Tibial nerve (tissue), 4 donors: ENCODE data around the gene IMPA2. TPM values are rescaled to one million over a fixed set of nuclear protein-coding genes. Genes with fewer than 3 reads are reported as not detected.

Source experiments
- DNase-seq, 2 donors: peaks; one replicate each; pipeline ENCODE4 v3.0.0-alpha.2; 2019; ENCODE audit warnings: low spot score in 2 of 2
- H3K27ac ChIP-seq, 4 donors: fragments of 200-600 bp; sonication (generic) in 3 of 4; one replicate each; pipeline ENCODE4 v1.5.1; 2017 to 2019; ENCODE audit warnings: mild to moderate bottlenecking in 1 of 4
- H3K27me3 ChIP-seq, 2 donors: fragments of 200-600 bp; sonication (generic) in 1 of 2; one replicate each; pipeline versions ENCODE4 v1.5.1 to v1.6.0; 2017 to 2019
- H3K36me3 ChIP-seq, 3 donors: fragments of 200-600 bp; sonication (generic); one replicate each; pipeline ENCODE4 v1.5.1; 2018 to 2019
- H3K4me1 ChIP-seq, 4 donors: fragments of 200-600 bp; sonication (generic) in 3 of 4; one replicate each; pipeline ENCODE4 v1.5.1; 2017 to 2019
- H3K4me3 ChIP-seq, 4 donors: fragments of 200-600 bp; sonication (generic) in 3 of 4; one replicate each; pipeline ENCODE4 v1.5.1; 2017 to 2019; ENCODE audit warnings: mild to moderate bottlenecking in 1 of 4, moderate library complexity in 1 of 4
- H3K9me3 ChIP-seq, 4 donors: fragments of 200-600 bp; sonication (generic) in 3 of 4; one replicate each; pipeline ENCODE4 v1.5.1; 2017 to 2019
- CTCF ChIP-seq, 5 experiments: fragments of 200-600 bp in 3 of 5; fragments of 450-650 bp in 2 of 5; sonication (generic) in 3 of 5; IDR thresholded peaks; one replicate each; pipeline ENCODE4 v1.5.1; 2016 to 2019; ENCODE audit warnings: antibody characterized with exemption in 5 of 5, mild to moderate bottlenecking in 3 of 5, moderate library complexity in 2 of 5
- EP300 ChIP-seq, 2 donors: sonication (generic); formaldehyde crosslinking; IDR thresholded peaks; one replicate each; pipeline ENCODE4 v1.6.1; 2017; ENCODE audit warnings: antibody characterized with exemption in 2 of 2, mild to moderate bottlenecking in 1 of 2
- POLR2A ChIP-seq, 2 donors: fragments of 450-650 bp; IDR thresholded peaks; one replicate each; pipeline ENCODE4 v1.6.1; 2017; ENCODE audit warnings: antibody characterized with exemption in 2 of 2, mild to moderate bottlenecking in 2 of 2, moderate library complexity in 2 of 2
- WGBS, 2 donors: methylation state at CpG; one replicate each; pipeline ENCODE4 v1.1.5; 2018; 5-methylcytosine and 5-hydroxymethylcytosine counted together
- total RNA-seq, 4 donors: library from RNA; depleted of rRNA; stranded (reverse); fragments of >200 nt; gene quantifications; one replicate each; pipeline ENCODE4 v1.1.0, GENCODE V29; 2016

Gene IMPA2
- total RNA-seq, 4 donors from 2014 or later, result 12.7 to 62.4 (median 36.2) TPM

GRCh38 chr18:11948852-11949523, 32.3 kb upstream of the IMPA2 start:
- Histone ChIP-seq H3K9me3 (no peaks in the 10 kb centered on the region), H3K4me3 (no peak overlapping the region), H3K4me1 (peaks cover 0 to 35% (median 25%) of the 10 kb centered on the region in 4 donors), H3K27me3 (no peaks in the 10 kb centered on the region), H3K27ac (peak overlapping the region in 2 of 4 donors; percentile 83 to 97), H3K36me3 (no peaks in the 10 kb centered on the region)
- 48 to 52% methylated on average over 6 of the region's 6 CpGs for WGBS, 2 donors
- no peak for DNase-seq
- TF ChIP-seq EP300 (IDR thresholded peaks at IDR 0.05) (no peak), POLR2A (IDR thresholded peaks at IDR 0.05) (no peak), CTCF (IDR thresholded peaks at IDR 0.05) (no peak)

- no peak for TF ChIP-seq POLR2A (IDR thresholded peaks at IDR 0.05)
- TF ChIP-seq EP300 (IDR thresholded peaks at IDR 0.05), result no peak
- TF ChIP-seq CTCF (IDR thresholded peaks at IDR 0.05), result no peak
- no peak for DNase-seq
- peaks cover 0 to 40% (median 28%) of the 10 kb centered on the region in 4 donors for H3K4me1 ChIP-seq
- H3K27me3 ChIP-seq, result no peaks in the 10 kb centered on the region
- H3K9me3 ChIP-seq, result no peaks in the 10 kb centered on the region
- H3K4me3 ChIP-seq, result no peak overlapping the region
- no peaks in the 10 kb centered on the region for H3K36me3 ChIP-seq
- no peak overlapping the region for H3K27ac ChIP-seq
- 73 to 74% methylated on average over 5 of the region's 5 CpGs for WGBS, 2 donors
These were observed 30.5 kb upstream of the IMPA2 start for GRCh38 chr18:11950824-11951223.

DNA sequence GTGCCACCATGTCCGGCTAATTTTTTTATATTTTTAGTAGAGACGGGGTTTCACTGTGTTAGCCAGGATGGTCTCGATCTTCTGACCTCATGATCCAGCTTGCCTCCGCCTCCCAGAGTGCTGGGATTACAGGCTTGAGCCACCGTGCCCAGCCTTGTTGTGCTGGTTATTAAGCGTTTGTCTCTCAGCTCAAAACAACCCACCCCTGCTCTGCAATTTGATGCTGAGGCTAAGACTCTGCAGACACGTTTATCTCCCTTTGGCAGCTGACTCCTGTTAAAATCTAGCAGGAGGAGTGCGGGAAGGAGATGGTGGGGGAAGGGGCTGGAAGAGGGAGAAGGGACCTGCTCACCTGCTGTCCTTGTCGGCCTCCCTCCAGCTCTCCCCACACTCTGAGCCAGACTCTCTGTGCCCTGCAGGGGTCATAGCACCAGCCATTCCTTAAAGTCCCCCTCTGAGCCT, 29.9 kb upstream of the IMPA2 start:
- H3K27ac ChIP-seq, result no peak overlapping the region
- H3K4me1 ChIP-seq, result peaks cover 0 to 34% (median 22%) of the 10 kb centered on the region in 4 donors
- TF ChIP-seq CTCF (IDR thresholded peaks at IDR 0.05), result no peak
- TF ChIP-seq EP300 (IDR thresholded peaks at IDR 0.05), result no peak
- TF ChIP-seq POLR2A (IDR thresholded peaks at IDR 0.05), result no peak
- no peaks in the 10 kb centered on the region for H3K36me3 ChIP-seq
- H3K9me3 ChIP-seq, result no peaks in the 10 kb centered on the region
- no peak for DNase-seq
- WGBS, 2 donors, result 72 to 74% methylated on average over 9 of the region's 9 CpGs
- H3K4me3 ChIP-seq, result no peak overlapping the region
- no peaks in the 10 kb centered on the region for H3K27me3 ChIP-seq

DNA sequence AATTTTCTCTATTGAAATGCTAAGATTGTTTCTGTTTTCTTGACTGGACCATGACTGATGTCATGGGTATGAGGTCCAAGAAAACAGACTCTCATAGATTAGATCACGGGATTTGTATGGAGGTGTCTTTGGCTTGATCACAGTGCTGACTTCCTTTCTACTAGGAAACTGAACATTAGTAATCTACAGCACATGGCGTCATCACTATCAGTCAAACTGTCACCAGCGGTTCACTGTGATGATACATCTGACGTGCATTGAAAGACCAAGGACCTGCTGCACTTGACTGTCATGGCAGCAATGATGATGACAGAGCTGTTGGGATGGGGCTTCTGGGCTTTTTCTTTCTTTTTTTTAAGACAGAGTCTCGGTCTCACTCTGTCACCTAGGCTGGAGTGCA, 28.2 kb upstream of the IMPA2 start:
- Histone ChIP-seq H3K4me1 (peaks cover 0 to 21% (median 9%) of the 10 kb centered on the region in 4 donors), H3K36me3 (no peaks in the 10 kb centered on the region), H3K27ac (no peak overlapping the region), H3K27me3 (no peaks in the 10 kb centered on the region), H3K4me3 (no peak overlapping the region), H3K9me3 (peaks cover 0 to 11% (median 0%) of the 10 kb centered on the region in 4 donors)
- 91 to 95% methylated on average over 5 of the region's 5 CpGs for WGBS, 2 donors
- TF ChIP-seq EP300 (IDR thresholded peaks at IDR 0.05) (no peak), CTCF (IDR thresholded peaks at IDR 0.05) (no peak), POLR2A (IDR thresholded peaks at IDR 0.05) (no peak)
- DNase-seq, result no peak

DNA sequence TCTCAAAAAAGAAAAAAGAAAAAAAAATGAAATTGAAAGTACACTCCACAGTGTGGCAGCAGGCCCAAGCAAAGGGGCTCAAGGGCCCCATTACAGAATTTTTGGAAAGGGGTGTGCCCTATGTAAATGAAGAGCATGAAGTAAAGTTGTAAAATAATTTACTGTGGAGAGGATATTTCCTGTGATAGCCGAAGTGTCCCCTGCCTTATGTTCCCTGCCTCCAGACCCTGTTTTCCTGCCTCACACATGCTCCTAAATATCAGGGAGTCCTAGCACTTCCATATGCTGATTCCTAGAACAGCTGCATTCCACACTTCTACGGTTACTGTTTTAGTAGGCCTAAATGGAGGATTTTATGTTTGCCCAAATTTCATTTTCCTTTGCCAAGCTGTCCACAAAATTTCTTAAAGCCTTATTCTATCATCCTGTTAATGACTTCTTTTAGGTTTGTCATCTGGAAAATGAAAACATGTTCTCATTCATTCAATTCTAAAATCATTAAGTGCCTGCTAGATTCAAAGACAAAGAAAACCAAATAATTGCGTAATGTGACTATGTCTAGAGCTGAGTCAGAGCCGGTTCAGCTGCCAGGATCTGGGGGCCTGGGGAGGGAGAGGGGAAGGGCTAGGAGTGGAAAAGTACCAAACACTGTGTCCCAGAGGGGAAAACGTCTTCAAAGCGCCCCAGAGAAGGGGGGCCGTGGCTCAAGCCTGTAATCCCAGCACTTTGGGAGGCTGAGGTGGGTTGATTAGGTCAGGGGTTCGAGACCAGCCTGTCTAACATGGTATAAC, 25.9 kb upstream of the IMPA2 start:
- 30 to 36% methylated on average over 8 of the region's 8 CpGs for WGBS, 2 donors
- peaks cover 0 to 9% (median 2%) of the 10 kb centered on the region in 4 donors for H3K4me1 ChIP-seq
- H3K27ac ChIP-seq, result peak overlapping the region; percentile 17 to 88 (median 47)
- H3K27me3 ChIP-seq, result no peaks in the 10 kb centered on the region
- peak in 1 of 2 donors; percentile 23 for DNase-seq
- no peaks in the 10 kb centered on the region for H3K36me3 ChIP-seq
- no peak overlapping the region for H3K4me3 ChIP-seq
- peaks cover 0 to 11% (median 0%) of the 10 kb centered on the region in 4 donors for H3K9me3 ChIP-seq
- TF ChIP-seq EP300 (IDR thresholded peaks at IDR 0.05) (peak; percentile 28 to 62), CTCF (IDR thresholded peaks at IDR 0.05) (no peak)
